Measurements from ENCODE around the gene FCSK.

Gene FCSK

GRCh38 chr16:70455910-70456309, 1.5 kb downstream of the FCSK start:
- H3K27me3 ChIP-seq (ENCODE audit: insufficient read depth, poor library complexity, severe bottlenecking) = no peaks in the 10 kb centered on the region
- no peaks in the 10 kb centered on the region for H3K36me3 ChIP-seq (ENCODE audit: low read depth)
- no peak overlapping the region for H3K4me3 ChIP-seq (ENCODE audit: severe bottlenecking)
- no peaks in the 10 kb centered on the region for H3K9me3 ChIP-seq (ENCODE audit: severe bottlenecking)
- TF ChIP-seq, protein P1, sequence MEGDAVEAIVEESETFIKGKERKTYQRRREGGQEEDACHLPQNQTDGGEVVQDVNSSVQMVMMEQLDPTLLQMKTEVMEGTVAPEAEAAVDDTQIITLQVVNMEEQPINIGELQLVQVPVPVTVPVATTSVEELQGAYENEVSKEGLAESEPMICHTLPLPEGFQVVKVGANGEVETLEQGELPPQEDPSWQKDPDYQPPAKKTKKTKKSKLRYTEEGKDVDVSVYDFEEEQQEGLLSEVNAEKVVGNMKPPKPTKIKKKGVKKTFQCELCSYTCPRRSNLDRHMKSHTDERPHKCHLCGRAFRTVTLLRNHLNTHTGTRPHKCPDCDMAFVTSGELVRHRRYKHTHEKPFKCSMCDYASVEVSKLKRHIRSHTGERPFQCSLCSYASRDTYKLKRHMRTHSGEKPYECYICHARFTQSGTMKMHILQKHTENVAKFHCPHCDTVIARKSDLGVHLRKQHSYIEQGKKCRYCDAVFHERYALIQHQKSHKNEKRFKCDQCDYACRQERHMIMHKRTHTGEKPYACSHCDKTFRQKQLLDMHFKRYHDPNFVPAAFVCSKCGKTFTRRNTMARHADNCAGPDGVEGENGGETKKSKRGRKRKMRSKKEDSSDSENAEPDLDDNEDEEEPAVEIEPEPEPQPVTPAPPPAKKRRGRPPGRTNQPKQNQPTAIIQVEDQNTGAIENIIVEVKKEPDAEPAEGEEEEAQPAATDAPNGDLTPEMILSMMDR (IDR thresholded peaks at IDR 0.05; ENCODE audit: poor library complexity, severe bottlenecking) = no peak
- no peak overlapping the region for H3K27ac ChIP-seq (ENCODE audit: poor library complexity, severe bottlenecking)
- peaks cover 4% of the 10 kb centered on the region for H3K4me1 ChIP-seq (ENCODE audit: insufficient read depth, poor library complexity, severe bottlenecking)
- ATAC-seq (ENCODE audit: low read depth) = no peak
- DNase-seq (ENCODE audit: low spot score) = no peak

DNA sequence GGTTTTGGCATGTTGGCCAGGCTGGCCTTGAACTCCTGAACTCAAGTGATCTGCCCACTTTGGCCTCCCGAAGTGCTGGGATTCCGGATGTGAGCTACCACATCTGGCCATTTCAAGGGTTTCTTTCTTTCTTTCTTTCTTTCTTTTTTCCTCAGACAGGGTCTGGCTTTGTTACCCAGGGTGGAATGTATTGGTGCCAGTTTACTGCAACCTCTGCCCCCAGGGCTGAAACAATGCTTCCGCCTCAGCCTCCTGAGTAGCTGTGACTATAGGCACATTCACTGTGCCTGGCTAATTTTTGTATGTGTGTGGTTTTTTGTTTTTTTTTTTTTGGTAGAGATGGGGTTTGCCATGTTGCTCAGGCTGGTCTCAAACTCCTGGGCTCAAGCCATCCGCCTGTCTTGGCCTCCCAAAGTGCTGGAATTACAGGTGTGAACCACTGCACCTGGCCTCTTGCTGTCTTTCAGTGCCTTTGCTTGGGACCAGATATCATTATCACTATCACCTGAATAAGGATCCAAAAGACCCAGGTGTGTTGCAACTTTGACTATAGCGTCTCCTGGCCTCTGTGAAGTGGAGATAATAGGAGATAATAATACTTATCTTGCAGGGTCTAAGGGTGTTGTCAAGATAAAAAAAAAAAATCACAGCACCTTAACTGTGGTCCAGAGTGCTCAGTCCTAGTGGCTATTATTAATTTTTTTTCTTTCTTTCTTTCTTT, 3.2 kb downstream of the FCSK start:
- H3K36me3 ChIP-seq (ENCODE audit: low read depth) = no peaks in the 10 kb centered on the region
- no peaks in the 10 kb centered on the region for H3K9me3 ChIP-seq (ENCODE audit: severe bottlenecking)
- no peak for ATAC-seq (ENCODE audit: low read depth)
- H3K27ac ChIP-seq (ENCODE audit: poor library complexity, severe bottlenecking) = no peak overlapping the region
- TF ChIP-seq, protein P1 (IDR thresholded peaks at IDR 0.05; ENCODE audit: poor library complexity, severe bottlenecking) = no peak
- peaks cover 4% of the 10 kb centered on the region for H3K4me1 ChIP-seq (ENCODE audit: insufficient read depth, poor library complexity, severe bottlenecking)
- no peaks in the 10 kb centered on the region for H3K27me3 ChIP-seq (ENCODE audit: insufficient read depth, poor library complexity, severe bottlenecking)
- DNase-seq (ENCODE audit: low spot score) = no peak
- H3K4me3 ChIP-seq (ENCODE audit: severe bottlenecking) = no peak overlapping the region

- Histone ChIP-seq H3K36me3 (ENCODE audit: low read depth) (peaks cover 3% of the 10 kb centered on the region; the same call in 1 of the 2 replicates), H3K4me3 (ENCODE audit: severe bottlenecking) (no peak overlapping the region), H3K9me3 (ENCODE audit: severe bottlenecking) (no peaks in the 10 kb centered on the region), H3K4me1 (ENCODE audit: insufficient read depth, poor library complexity, severe bottlenecking) (no peaks in the 10 kb centered on the region), H3K27ac (ENCODE audit: poor library complexity, severe bottlenecking) (no peak overlapping the region), H3K27me3 (ENCODE audit: insufficient read depth, poor library complexity, severe bottlenecking) (no peaks in the 10 kb centered on the region)
- no peak for DNase-seq (ENCODE audit: low spot score)
- TF ChIP-seq, protein P1 (IDR thresholded peaks at IDR 0.05; ENCODE audit: poor library complexity, severe bottlenecking) = no peak
- 0 out of 3 replicates have a peak, but pooled peaks have one; percentile 19 for ATAC-seq (ENCODE audit: low read depth)
These were observed 6.4 kb downstream of the FCSK start for GRCh38 chr16:70460737-70461261.

- Histone ChIP-seq H3K36me3 (ENCODE audit: low read depth) (peaks cover 3% of the 10 kb centered on the region; the same call in 1 of the 2 replicates), H3K9me3 (ENCODE audit: severe bottlenecking) (no peaks in the 10 kb centered on the region), H3K27me3 (ENCODE audit: insufficient read depth, poor library complexity, severe bottlenecking) (no peaks in the 10 kb centered on the region), H3K27ac (ENCODE audit: poor library complexity, severe bottlenecking) (no peak overlapping the region), H3K4me3 (ENCODE audit: severe bottlenecking) (no peak overlapping the region), H3K4me1 (ENCODE audit: insufficient read depth, poor library complexity, severe bottlenecking) (no peaks in the 10 kb centered on the region)
- DNase-seq (ENCODE audit: low spot score) = no peak
- TF ChIP-seq, protein P1 (IDR thresholded peaks at IDR 0.05; ENCODE audit: poor library complexity, severe bottlenecking) = no peak
- no peak for ATAC-seq (ENCODE audit: low read depth)
These were observed 8.8 kb downstream of the FCSK start for GRCh38 chr16:70463235-70463634.
